Fibroblast of upper back skin (primary cell): Measurements from ENCODE around the gene SUCLG1.

Experiments
- DNase-seq: peaks from one replicate; pipeline ENCODE4 v3.0.0-alpha.2; 2013

Gene SUCLG1

GRCh38 chr2:84459018-84459943 lies at the start of gene SUCLG1:
Gene SUCLG1 (minus strand): TSS chr2:84459280. CDS start chr2:84459269, 11 bp downstream.
- peak; percentile 83 for DNase-seq

- DNase-seq = no peak
These were observed 39.2 kb upstream of the SUCLG1 start for GRCh38 chr2:84498150-84498799.

GRCh38 chr2:84497285-84497684 lies 38.2 kb upstream of the SUCLG1 start:
- no peak for DNase-seq

GRCh38 chr2:84496386-84496785 lies 37.3 kb upstream of the SUCLG1 start:
- DNase-seq = no peak

GRCh38 chr2:84495539-84496146 lies 36.6 kb upstream of the SUCLG1 start:
- peak; percentile 73 for DNase-seq

- peak; percentile 51 for DNase-seq
These were observed 35.0 kb upstream of the SUCLG1 start for GRCh38 chr2:84494070-84494469.

GRCh38 chr2:84493514-84493913 lies 34.4 kb upstream of the SUCLG1 start:
- peak; percentile 96 for DNase-seq

- DNase-seq = no peak
These were observed 33.5 kb upstream of the SUCLG1 start for GRCh38 chr2:84492571-84492970.

GRCh38 chr2:84491741-84492140 lies 32.7 kb upstream of the SUCLG1 start:
- DNase-seq = no peak

GRCh38 chr2:84491256-84491655 lies 32.2 kb upstream of the SUCLG1 start:
- no peak for DNase-seq

- peak; percentile 75 for DNase-seq
These were observed 28.4 kb upstream of the SUCLG1 start for GRCh38 chr2:84487298-84487996.

GRCh38 chr2:84486441-84487115 lies 27.5 kb upstream of the SUCLG1 start:
- DNase-seq = peak; percentile 53

- DNase-seq = no peak
These were observed 24.2 kb upstream of the SUCLG1 start for GRCh38 chr2:84483320-84483719.

GRCh38 chr2:84482603-84483002 lies 23.5 kb upstream of the SUCLG1 start:
- no peak for DNase-seq

GRCh38 chr2:84481702-84482101 lies 22.6 kb upstream of the SUCLG1 start:
- peak; percentile 63 for DNase-seq

GRCh38 chr2:84478867-84479266 lies 19.8 kb upstream of the SUCLG1 start:
- DNase-seq = no peak

- no peak for DNase-seq
These were observed 18.8 kb upstream of the SUCLG1 start for GRCh38 chr2:84477886-84478285.

- DNase-seq = no peak
These were observed 15.1 kb upstream of the SUCLG1 start for GRCh38 chr2:84474176-84474575.

GRCh38 chr2:84472856-84473565 lies 13.9 kb upstream of the SUCLG1 start:
- no peak for DNase-seq

GRCh38 chr2:84472423-84472822 lies 13.3 kb upstream of the SUCLG1 start:
- DNase-seq = peak; percentile 60

- DNase-seq = no peak
These were observed 8.3 kb upstream of the SUCLG1 start for GRCh38 chr2:84467389-84467788.

- no peak for DNase-seq
These were observed 2.2 kb upstream of the SUCLG1 start for GRCh38 chr2:84461310-84461709.
